ENCODE data around the gene PLXDC2.
"Not testable (repeated sequence)": the region's sequence is repeated elsewhere in the genome, so short reads cannot be mapped to it uniquely, and the experiment has no call there.

Gene PLXDC2

DNA sequence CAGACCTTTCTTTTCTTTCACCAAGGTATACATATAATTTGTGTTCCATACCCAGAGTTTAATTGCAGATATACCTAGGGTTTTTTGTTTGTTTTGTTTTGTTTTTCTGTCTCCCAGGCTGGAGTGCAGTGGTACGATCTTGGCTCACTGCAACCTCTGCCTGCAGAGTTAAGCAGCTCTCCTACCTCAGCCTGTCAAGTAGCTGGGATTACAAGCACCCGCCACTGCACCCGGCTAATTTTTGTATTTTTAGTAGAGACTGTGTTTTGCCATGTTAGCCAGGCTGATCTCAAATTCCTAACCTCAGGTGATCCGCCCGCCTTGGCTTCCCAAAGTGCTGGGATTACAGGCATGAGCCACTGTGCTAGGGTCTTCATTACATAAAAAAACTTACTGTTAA is 228.9 kb downstream of the PLXDC2 start:
- DNase-seq, ATAC-seq: not testable (repeated sequence)

DNA sequence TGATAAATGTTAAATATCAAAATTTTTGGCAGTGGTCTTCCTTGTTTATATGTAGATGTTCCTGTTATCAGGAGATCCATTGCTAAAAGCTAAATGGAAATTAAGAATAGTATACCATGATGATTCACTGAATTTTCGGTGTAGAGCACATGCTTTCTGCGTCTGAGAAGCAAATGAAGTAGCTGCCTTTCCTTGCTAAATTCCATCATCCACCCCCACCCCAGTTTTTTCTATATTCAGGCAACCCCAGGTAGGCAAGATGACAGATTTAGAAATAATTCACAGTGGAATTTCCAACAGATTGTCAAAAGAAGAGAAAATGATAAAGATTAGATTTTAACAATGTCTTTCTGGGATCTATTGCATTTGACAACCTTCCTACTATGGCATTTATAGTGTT is 231.9 kb downstream of the PLXDC2 start:
- ATAC-seq = no peak
- no peak for DNase-seq

- DNase-seq = no peak
- no peak for ATAC-seq
Measured at GRCh38 chr10:20058135-20058534, 241.9 kb downstream of the PLXDC2 start.

DNA sequence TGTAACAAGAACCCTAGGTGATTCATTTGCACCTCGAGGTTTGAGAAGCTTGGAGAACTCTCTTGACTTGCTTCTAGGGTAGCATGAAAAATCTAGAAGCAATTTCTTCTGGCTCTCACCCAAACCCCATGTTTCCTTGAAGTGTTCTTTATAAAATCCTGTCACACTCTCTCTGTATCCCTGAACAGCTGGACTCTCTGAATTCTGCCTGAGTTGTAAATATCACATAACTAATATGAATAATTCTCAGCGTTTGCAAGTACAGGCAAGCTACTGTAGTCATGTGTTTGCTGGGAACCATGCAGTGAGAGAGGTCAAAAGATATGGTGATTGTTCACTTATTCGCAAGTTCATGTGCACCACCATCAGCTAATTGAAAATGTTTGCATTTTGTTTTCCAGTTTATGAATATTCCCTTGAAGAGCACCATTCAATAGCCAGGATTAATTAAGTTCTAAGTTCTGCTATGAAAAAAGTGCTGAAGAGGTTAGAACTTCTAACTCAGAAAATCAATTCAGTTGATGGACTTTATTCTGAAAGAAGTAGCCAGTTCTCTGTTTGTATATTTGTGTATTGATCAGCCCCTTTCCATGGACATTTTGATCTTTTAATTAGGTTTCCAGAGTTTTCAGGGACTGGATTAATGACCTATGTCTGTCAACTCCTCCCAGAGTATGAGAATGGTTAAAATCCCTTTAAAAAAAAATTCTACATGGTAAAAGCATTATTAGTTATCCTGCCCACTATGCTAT is 243.0 kb downstream of the PLXDC2 start:
- ATAC-seq = no peak
- DNase-seq = no peak

DNA sequence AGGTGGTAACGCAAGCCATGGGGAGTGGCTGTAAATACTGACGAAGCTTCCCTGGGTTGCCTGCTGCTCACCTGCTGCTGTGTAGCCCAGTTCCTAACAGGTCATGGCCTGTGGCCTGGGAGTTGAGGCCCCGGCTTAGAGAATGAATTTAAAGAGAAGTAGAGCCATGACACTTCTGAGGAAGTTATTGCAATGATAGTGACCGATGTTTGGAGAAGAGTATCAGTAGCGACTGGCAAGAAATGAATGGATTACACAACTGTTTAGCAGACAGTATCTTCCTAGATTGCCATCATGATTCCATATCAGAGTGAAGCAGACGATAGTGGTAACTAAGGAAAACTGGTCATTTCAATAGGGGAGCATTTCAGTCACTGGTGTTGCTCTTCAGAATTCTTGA is 249.6 kb downstream of the PLXDC2 start:
- DNase-seq = no peak
- ATAC-seq = no peak

DNA sequence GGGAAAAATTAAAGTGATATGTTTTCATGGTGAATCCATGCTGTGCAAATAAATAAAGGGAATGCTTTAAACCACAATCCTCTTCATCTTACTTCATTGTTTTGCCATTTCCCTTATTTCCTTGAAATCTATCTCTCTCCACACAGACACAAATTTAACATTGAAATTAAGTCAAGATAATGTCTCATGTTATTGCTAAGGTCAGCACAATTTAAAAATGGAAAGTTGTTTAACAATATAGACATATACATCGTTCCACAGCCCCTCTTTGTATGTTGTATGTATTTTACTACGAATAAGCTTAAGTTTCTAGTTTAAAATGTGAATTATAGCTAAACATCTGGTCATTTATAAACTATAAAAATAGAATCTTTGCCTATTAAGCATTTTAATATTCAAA is 256.9 kb downstream of the PLXDC2 start:
- ATAC-seq (no peak), DNase-seq (no peak)

- ATAC-seq (no peak), DNase-seq (no peak)
Measured at GRCh38 chr10:20075713-20076112, 259.5 kb downstream of the PLXDC2 start.

DNA sequence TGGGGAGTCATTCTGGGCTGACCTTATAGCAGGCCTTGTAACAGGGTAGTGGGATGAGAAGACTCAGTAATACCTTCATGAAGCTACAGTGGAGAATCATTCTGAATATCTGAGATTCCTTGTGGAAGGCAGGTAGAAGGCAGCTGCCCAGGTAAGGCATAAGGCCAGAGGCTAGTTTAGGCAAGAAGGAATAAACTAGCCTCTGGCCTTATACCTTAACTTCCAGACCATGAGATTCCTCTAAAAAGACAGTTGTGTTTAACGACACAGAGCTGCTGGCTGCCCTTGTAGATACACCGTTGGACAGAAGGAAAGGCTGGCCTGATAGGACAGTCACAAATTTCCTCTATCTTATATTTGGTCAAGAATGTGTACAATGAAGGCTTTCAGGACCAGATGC is 268.2 kb downstream of the PLXDC2 start:
- DNase-seq (no peak), ATAC-seq (no peak)

GRCh38 chr10:20085115-20085514 is 268.9 kb downstream of the PLXDC2 start:
- DNase-seq (no peak), ATAC-seq (no peak)

- DNase-seq (no peak), ATAC-seq (no peak)
Measured at GRCh38 chr10:20087353-20087752, 271.1 kb downstream of the PLXDC2 start.

GRCh38 chr10:20088061-20088701 is 271.9 kb downstream of the PLXDC2 start:
- no peak for ATAC-seq
- no peak for DNase-seq

- DNase-seq (no peak), ATAC-seq (no peak)
Measured at GRCh38 chr10:20089879-20090278, 273.6 kb downstream of the PLXDC2 start.

GRCh38 chr10:20090831-20091230 is 274.6 kb downstream of the PLXDC2 start:
- no peak for ATAC-seq

GRCh38 chr10:20091698-20092097 is 275.5 kb downstream of the PLXDC2 start:
- DNase-seq = no peak
- no peak for ATAC-seq

More at GRCh38 chr10:20090831-20091230, 274.6 kb downstream of the PLXDC2 start:
- no peak for DNase-seq

DNA sequence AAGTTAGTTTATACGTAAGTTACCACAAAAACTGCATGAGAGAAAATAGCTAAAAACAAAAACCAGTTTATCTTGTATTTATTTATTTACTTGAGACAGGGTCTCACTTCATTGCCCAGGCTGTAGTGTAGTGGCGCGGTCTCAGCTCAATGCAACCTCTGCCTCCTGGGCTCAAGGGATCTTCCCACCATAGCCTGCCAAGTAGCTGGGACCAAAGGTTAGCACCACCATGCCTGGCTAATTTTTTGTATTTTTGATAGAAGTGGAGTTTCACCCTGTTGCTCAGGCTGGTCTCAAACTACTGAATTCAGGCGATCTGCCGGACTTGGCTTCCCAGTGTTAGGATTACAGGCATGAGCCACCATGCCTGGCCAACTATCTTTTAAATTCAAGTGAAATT is 277.4 kb downstream of the PLXDC2 start:
- DNase-seq = no peak
- no peak for ATAC-seq

- ATAC-seq (no peak), DNase-seq (no peak)
Measured at GRCh38 chr10:20094226-20094976, 278.2 kb downstream of the PLXDC2 start.

GRCh38 chr10:20100171-20100570 is 283.9 kb downstream of the PLXDC2 start:
- DNase-seq (no peak), ATAC-seq (no peak)

DNA sequence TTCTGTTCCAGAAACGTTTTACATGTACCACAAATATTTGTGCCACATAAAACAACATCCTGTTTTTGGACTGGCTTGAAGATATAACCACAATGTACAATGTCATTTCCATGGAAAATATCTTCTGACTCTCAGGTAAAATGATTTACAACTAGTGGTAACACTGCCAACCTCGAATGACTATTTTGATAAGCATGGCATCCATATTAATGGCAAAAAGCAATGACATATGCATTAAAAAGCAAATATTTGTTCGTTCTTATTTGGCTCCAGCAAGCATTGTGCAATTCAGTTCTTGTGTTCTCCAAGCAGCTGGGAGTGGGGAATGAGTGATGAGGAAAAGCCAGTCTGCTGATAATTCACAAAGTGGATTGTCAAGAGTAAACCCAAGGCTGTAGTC is 289.0 kb downstream of the PLXDC2 start:
- ATAC-seq = no peak

GRCh38 chr10:20105931-20106330 is 289.7 kb downstream of the PLXDC2 start:
- ATAC-seq (no peak), DNase-seq (no peak)

More for the DNA sequence above, 289.0 kb downstream of the PLXDC2 start:
- DNase-seq = no peak

GRCh38 chr10:20108021-20108420 is 291.8 kb downstream of the PLXDC2 start:
- ATAC-seq = no peak
- no peak for DNase-seq

DNA sequence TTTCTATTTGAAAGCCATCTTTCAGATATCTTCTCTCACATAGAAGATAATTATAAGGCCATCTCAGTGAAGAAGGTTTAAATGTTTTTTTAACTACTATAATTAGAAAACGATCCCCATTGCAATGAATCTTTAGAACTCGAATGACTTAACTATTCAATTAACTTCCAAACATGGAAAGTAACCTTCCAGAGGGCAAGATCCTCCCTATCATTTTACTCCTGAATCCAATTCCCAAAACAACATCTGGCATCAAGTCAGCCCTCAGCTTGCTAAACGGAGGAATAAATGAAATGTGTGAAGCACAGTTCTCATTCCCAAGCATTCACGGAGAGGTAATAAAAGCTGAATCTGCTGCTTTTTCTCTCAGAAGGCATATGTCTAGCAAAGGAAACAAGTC is 293.4 kb downstream of the PLXDC2 start:
- no peak for ATAC-seq
- DNase-seq = no peak

GRCh38 chr10:20110125-20111100 is 294.2 kb downstream of the PLXDC2 start:
- DNase-seq (no peak), ATAC-seq (no peak)
